ENCODE results near the gene IER3. TPM values are rescaled to one million over a fixed set of nuclear protein-coding genes. Genes with fewer than 3 reads are reported as not detected.

Gene IER3
- total and polyA plus RNA-seq, 9 of the 15 experiments (the other 6 are each of a cell fraction or from before 2014, with no cell fraction given): 1.5 to 30.0 (median 11.5) TPM

- TF ChIP-seq PBX2 (CRISPR knock-in tag; IDR thresholded peaks at IDR 0.05; ENCODE audit: low read depth) (no peak), PBX2 (tag; conservative IDR thresholded peaks at IDR 0.05; ENCODE audit: low read depth) (no peak), MCM2 (IDR thresholded peaks at IDR 0.05; ENCODE audit: low read depth) (no peak), COPS2 (conservative IDR thresholded peaks at IDR 0.05) (no peak), HSF4 (CRISPR knock-in tag; IDR thresholded peaks at IDR 0.05; ENCODE audit: borderline replicate concordance) (peak; percentile 67; the same call in 1 of the 2 replicates), MCM7 (IDR thresholded peaks at IDR 0.05) (no peak), PHF20 (IDR thresholded peaks at IDR 0.05; ENCODE audit: partially characterized antibody) (peak; percentile 21), RNF2 (IDR thresholded peaks at IDR 0.05) (no peak; the same call in 1 of the 2 replicates), ZNF79 (CRISPR knock-in tag; IDR thresholded peaks at IDR 0.05; ENCODE audit: low read depth) (no peak), BRD4 (IDR thresholded peaks at IDR 0.05) (no peak), CEBPZ (IDR thresholded peaks at IDR 0.05; ENCODE audit: borderline replicate concordance, low read depth, low read length) (0 out of 2 replicates have a peak, but pooled peaks have one; percentile 31), RBM39 (optimal IDR thresholded peaks at IDR 0.05; ENCODE audit: low read depth, low read length) (no peak), IRF2 (CRISPR knock-in tag; IDR thresholded peaks at IDR 0.05) (no peak), CBX2 (IDR thresholded peaks at IDR 0.05; ENCODE audit: insufficient read depth, low read length, poor library complexity, severe bottlenecking) (no peak), MNT (conservative IDR thresholded peaks at IDR 0.05) (peak; percentile 97 to 98), SOX6 (IDR thresholded peaks at IDR 0.05) (peak; percentile 80), MAZ (CRISPR knock-in tag; conservative IDR thresholded peaks at IDR 0.05 in 1 of 2, IDR thresholded peaks at IDR 0.05 in 1 of 2) (peak; percentile 95 to 99), ZNF780A (CRISPR knock-in tag; IDR thresholded peaks at IDR 0.05) (no peak)
- TF ChIP-seq, protein P1, sequence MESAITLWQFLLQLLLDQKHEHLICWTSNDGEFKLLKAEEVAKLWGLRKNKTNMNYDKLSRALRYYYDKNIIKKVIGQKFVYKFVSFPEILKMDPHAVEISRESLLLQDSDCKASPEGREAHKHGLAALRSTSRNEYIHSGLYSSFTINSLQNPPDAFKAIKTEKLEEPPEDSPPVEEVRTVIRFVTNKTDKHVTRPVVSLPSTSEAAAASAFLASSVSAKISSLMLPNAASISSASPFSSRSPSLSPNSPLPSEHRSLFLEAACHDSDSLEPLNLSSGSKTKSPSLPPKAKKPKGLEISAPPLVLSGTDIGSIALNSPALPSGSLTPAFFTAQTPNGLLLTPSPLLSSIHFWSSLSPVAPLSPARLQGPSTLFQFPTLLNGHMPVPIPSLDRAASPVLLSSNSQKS (CRISPR knock-in tag; IDR thresholded peaks at IDR 0.05): 0 out of 2 replicates have a peak, but pooled peaks have one; percentile 27
These were observed 22.9 kb downstream of the IER3 start (continued) for GRCh38 chr6:30721198-30722024.
